NCI-H446 treated with DMSO at 0.1 percent for 48 hours (cell line): ENCODE results near the gene RLF.

Experiments used
- DNase-seq: peaks from one replicate; lab custom pipeline; 2025; lab: John Stamatoyannopoulos, UW

The RLF gene

GRCh38 chr1:40232444-40232843, 71.3 kb downstream of the RLF start:
- no peak for DNase-seq

- no peak for DNase-seq
Measured at GRCh38 chr1:40239626-40240025, 78.4 kb downstream of the RLF start.

GRCh38 chr1:40240390-40240789, 79.2 kb downstream of the RLF start:
- no peak for DNase-seq

GRCh38 chr1:40241362-40241761, 80.2 kb downstream of the RLF start:
- DNase-seq, result no peak

- no peak for DNase-seq
Measured at GRCh38 chr1:40243351-40243750, 82.2 kb downstream of the RLF start.

- no peak for DNase-seq
Measured at GRCh38 chr1:40244138-40244744, 83.1 kb downstream of the RLF start.

- DNase-seq, result no peak
Measured at GRCh38 chr1:40245686-40246085, 84.5 kb downstream of the RLF start.

- DNase-seq, result no peak
Measured at GRCh38 chr1:40247655-40248054, 86.5 kb downstream of the RLF start, which contains the start of gene TMCO2. Gene TMCO2 (plus strand): TSS chr1:40247937. CDS start chr1:40247994, 57 bp downstream.

- no peak for DNase-seq
Measured at GRCh38 chr1:40248412-40248811, 87.2 kb downstream of the RLF start.

- DNase-seq, result no peak
Measured at GRCh38 chr1:40251456-40251855, 90.3 kb downstream of the RLF start.

- no peak for DNase-seq
Measured at GRCh38 chr1:40252601-40253000, 91.4 kb downstream of the RLF start.

- DNase-seq, result no peak
Measured at GRCh38 chr1:40255231-40255630, 94.0 kb downstream of the RLF start.

- DNase-seq, result no peak
Measured at GRCh38 chr1:40256401-40257084, 95.4 kb downstream of the RLF start.

- DNase-seq, result peak; percentile 52
Measured at GRCh38 chr1:40257313-40257687, 96.1 kb downstream of the RLF start.

- peak; percentile 97 for DNase-seq
Measured at GRCh38 chr1:40257688-40258444, 96.7 kb downstream of the RLF start, which contains the start of gene ZMPSTE24. Gene ZMPSTE24 (plus strand): TSS chr1:40258236. CDS start chr1:40258272, 36 bp downstream.

- DNase-seq, result no peak
Measured at GRCh38 chr1:40258445-40258769, 97.2 kb downstream of the RLF start.

GRCh38 chr1:40264354-40264781, 103.2 kb downstream of the RLF start:
- DNase-seq, result no peak

GRCh38 chr1:40265298-40265697, 104.1 kb downstream of the RLF start:
- DNase-seq, result no peak

GRCh38 chr1:40265919-40266318, 104.7 kb downstream of the RLF start:
- DNase-seq, result no peak

GRCh38 chr1:40266786-40267535, 105.8 kb downstream of the RLF start:
- DNase-seq, result no peak

GRCh38 chr1:40267767-40268187, 106.6 kb downstream of the RLF start:
- peak; percentile 13 for DNase-seq

- DNase-seq, result no peak
Measured at GRCh38 chr1:40268211-40268610, 107.0 kb downstream of the RLF start.
